RWPE1 (cell line): Measurements from ENCODE around the gene HHATL.

Experiments
- CTCF ChIA-PET: fragments of 350-600 bp; sonication (Branson Sonifier 250); formaldehyde crosslinking; extraction: SDS; loops from one replicate; lab custom pipeline; 2021; lab: Yijun Ruan, JAX
- POLR2A ChIA-PET: fragments of 400-600 bp; formaldehyde crosslinking; extraction: SDS; loops from one replicate; lab custom pipeline; 2020; ENCODE audit warnings: antibody characterized with exemption; ENCODE audit not compliant: low non-redundant PET; lab: Yijun Ruan, JAX
- DNase-seq: peaks from one replicate; pipeline ENCODE4 v3.0.0; 2012; ENCODE audit warnings: low spot score
- H3K27ac ChIP-seq: fragments of 450-650 bp; 2 replicates; pipeline ENCODE4 v1.5.1; 2017
- CTCF ChIP-seq: fragments of 450-650 bp; conservative IDR thresholded peaks from 2 replicates; pipeline ENCODE4 v1.5.1; 2017; ENCODE audit warnings: low read depth, mild to moderate bottlenecking

HHATL gene

GRCh38 chr3:42696356-42697288, 6.0 kb downstream of the HHATL start:
- no peak for DNase-seq
- no peak overlapping the region for H3K27ac ChIP-seq
- POLR2A ChIA-PET: no interaction called here
- CTCF ChIA-PET: interaction anchor here (0.7 kb wide), 1 partner anchor 10 kb away, joined by 3 read pairs; no protein-coding TSS in a partner anchor
- TF ChIP-seq CTCF: no peak

- H3K27ac ChIP-seq: no peak overlapping the region
- no peak for TF ChIP-seq CTCF
- no peak for DNase-seq
- POLR2A ChIA-PET: no interaction called here
- CTCF ChIA-PET: interaction anchor here (0.6 kb wide), 1 partner anchor 25 kb away, joined by 3 read pairs; no protein-coding TSS in a partner anchor
Measured at GRCh38 chr3:42694366-42694765, 8.2 kb downstream of the HHATL start.

GRCh38 chr3:42693530-42693930, 9.1 kb downstream of the HHATL start:
- no peak overlapping the region for H3K27ac ChIP-seq
- no peak for TF ChIP-seq CTCF
- CTCF ChIA-PET: no interaction called here
- DNase-seq: no peak
- POLR2A ChIA-PET: no interaction called here

GRCh38 chr3:42692667-42693529, 9.7 kb downstream of the HHATL start:
- no peak for DNase-seq
- CTCF ChIA-PET: no interaction called here
- POLR2A ChIA-PET: no interaction called here
- no peak for TF ChIP-seq CTCF
- no peak overlapping the region for H3K27ac ChIP-seq

- no peak overlapping the region for H3K27ac ChIP-seq
- ChIA-PET CTCF (no interaction called here), POLR2A (no interaction called here)
- no peak for TF ChIP-seq CTCF
- no peak for DNase-seq
Measured at GRCh38 chr3:42691816-42692666, 10.6 kb downstream of the HHATL start.
